GM12873 (cell line): ENCODE results near the gene ELMO1.

Experiments
- TF ChIP-seq, protein P1 (sequence below): IDR thresholded peaks from 2 replicates; pipeline ENCODE4 v1.5.1; 2012; ENCODE audit warnings: low read depth, mild to moderate bottlenecking, moderate library complexity, low read length, control low read depth; ENCODE audit not compliant: insufficient read depth; ENCODE audit errors: missing control alignments

The ELMO1 gene

DNA sequence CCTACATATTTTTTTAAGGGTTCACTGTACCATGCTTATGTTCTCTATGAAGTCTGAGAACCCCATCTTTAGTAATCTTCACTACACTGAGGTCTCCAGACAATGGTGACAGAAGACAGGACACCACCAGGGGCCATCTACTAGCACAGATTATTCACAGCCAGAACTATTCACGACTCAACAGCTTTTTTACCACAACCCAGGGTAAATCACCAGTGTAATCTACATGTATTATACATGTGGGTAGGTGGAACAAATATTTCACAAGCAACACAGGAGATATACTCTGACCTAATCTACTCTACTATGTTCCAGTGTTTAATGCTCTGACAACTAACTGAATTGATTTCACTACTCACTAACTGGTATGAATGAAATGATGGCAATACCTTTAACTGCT lies 136.1 kb downstream of the ELMO1 start:
- TF ChIP-seq, protein P1, sequence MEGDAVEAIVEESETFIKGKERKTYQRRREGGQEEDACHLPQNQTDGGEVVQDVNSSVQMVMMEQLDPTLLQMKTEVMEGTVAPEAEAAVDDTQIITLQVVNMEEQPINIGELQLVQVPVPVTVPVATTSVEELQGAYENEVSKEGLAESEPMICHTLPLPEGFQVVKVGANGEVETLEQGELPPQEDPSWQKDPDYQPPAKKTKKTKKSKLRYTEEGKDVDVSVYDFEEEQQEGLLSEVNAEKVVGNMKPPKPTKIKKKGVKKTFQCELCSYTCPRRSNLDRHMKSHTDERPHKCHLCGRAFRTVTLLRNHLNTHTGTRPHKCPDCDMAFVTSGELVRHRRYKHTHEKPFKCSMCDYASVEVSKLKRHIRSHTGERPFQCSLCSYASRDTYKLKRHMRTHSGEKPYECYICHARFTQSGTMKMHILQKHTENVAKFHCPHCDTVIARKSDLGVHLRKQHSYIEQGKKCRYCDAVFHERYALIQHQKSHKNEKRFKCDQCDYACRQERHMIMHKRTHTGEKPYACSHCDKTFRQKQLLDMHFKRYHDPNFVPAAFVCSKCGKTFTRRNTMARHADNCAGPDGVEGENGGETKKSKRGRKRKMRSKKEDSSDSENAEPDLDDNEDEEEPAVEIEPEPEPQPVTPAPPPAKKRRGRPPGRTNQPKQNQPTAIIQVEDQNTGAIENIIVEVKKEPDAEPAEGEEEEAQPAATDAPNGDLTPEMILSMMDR: no peak

DNA sequence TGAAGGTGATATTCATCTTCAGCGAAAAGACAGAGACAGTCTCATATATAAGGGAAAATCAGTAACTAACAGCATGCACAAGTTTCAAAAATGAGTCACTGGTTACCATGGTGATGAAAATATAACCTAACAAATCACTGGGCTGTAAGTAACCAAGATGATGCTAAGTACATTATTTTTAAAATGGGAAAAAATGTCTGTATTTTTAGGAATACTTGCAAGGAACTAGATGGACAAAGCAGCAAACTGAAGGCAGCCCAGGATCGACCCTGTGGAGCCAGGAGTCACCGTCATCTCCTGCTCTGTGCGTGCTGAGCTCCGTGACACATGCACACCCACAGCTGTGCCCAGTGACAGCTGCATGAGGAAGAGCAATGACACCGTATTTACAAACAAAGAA lies 137.3 kb downstream of the ELMO1 start:
- TF ChIP-seq, protein P1: no peak

DNA sequence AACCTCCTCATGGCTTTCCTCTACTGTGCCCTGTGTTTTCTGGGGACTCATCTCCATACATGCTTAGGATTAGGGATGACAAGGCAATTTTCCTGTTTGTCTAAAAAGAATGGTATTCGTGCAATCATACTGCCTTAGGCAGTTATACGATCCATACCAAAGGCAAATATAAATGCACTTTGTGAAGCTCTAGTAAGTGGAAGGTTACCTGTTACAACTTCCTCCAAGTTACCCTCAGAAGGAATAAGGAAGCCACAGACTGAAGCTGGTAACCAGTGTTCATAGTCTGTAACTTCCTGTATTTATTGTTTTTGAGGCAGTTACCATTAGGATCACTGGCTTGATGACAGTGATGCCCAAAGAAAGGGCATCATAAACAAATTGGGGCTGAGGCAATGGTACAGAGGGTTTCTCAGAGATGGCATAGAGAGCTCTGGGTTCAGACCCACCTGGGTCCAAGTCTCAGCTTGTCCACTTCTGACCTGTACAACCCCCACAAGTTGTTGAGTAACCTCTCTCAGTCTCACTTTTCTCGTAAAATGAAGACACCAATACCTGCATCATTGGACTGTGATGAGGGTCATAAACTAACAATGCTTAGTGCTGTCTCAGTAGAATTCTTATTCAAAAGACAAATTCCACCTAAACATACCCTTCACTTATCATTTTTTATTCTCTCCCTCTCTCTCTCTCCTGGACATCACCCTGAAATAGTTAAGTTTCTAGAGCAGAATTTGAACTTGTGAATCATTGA lies 138.2 kb downstream of the ELMO1 start:
- TF ChIP-seq, protein P1: no peak

DNA sequence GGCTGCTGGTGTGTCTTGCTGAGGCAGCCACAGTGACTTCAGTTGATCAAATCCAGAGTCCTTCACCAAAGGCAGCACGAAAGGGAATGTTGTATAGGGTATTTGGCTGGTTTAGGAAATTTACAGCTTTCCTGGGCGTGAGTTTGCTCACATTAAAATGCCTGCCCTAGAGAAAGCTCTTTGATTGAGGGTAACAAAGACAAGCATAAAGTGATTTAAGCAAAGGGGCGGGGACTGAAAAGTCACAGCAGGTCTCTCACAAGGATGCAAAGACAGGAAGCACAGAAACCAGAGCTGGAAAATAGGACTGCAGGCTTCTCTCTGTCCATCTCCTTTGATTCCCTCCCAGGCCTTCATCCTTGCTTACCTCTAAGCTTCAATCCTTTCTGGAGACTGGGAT lies 139.2 kb downstream of the ELMO1 start:
- TF ChIP-seq, protein P1: no peak

DNA sequence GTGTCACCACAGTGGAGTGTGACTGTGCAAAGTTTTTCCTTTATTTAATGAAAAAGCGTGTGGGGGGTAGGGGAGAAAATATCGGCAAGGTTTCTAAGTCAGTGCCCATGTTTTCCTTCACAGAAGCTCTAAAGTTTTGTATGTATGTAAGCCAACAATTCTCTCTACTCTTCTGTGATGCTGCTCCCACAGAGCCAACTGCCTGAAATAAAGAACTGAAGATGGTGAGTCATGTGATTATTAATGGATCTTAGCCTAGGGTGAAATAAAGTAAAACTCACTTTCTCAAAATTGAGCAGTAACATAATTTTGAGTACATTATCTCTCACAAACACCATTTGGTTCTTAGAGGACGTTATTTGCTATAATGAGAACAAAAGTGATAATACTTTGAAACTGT lies 143.7 kb downstream of the ELMO1 start:
- TF ChIP-seq, protein P1: no peak

DNA sequence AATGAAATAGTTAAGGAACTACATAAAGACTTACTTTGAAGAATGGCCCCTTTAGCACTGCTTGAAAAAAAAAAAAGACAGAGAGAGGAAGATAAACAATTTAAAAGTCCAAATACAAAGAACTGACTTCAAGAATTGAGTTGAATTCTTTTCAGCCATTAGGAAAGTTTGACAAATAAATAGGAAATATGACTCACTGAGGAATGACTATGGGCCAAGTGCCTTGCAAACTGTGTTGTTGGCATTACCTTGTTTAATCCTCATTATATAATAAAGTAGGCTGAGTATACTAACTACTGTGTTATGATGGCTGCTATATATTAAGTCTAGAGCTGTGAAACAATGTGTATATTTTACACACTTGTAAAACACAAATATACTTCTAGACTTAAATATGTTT lies 151.1 kb downstream of the ELMO1 start:
- TF ChIP-seq, protein P1: no peak

DNA sequence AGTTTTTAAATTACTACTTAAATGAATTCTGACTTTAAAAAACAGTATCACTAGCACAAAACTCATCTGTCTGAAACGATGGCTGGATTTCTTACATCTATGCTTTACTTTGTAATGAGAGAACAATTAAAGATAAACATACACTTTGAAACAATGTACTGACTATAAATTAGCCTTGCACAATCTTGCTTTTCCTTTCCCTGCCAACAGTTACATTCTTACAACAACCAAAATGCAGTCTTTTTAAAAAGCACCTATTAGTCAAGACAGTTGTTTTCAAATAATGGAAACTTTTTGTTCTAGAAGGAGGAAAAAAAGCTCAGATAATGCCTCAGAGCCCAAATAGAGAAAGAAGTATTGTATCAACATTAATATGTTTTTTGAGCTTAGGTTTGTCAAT lies 153.3 kb downstream of the ELMO1 start:
- TF ChIP-seq, protein P1: no peak

DNA sequence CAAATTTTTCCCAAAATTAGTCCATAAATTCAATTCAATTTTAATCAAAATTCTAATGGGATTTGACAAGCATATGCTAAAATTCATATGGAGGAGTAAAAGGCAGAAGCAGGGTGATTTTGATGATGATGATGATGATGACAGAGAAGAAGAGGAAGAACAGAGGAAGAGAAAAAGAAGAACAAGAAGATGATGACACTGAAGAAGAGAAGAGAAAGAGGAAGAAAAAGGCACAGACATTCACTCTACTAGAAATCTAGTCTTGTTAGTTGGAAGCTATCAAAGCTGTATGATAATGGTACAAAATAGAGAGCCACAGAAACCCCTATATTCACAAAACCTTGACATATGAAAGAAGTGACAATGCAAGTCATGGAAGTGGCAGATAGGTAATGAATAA lies 157.9 kb downstream of the ELMO1 start:
- TF ChIP-seq, protein P1: no peak
